IMR-90 (cell line): ENCODE data around the gene LDB2. TPM values are rescaled to one million over a fixed set of nuclear protein-coding genes. Genes with fewer than 3 reads are reported as not detected.

Experiments
- ATAC-seq: fragments of 200-7000 bp; cut with Tn5 transposase; 2 replicates; pipeline ENCODE4 v1.9.1; 2020; ENCODE audit warnings: low read depth, mild to moderate bottlenecking, moderate library complexity
- BruUV-seq: library from RNA; stranded (reverse); fragments of 400-500 nt; replicated peaks from 2 replicates; lab custom pipeline; 2021; lab: Mats Ljungman, UMichigan
- CTCF ChIA-PET: fragments of 300-600 bp; formaldehyde crosslinking; extraction: SDS; loops from one replicate; lab custom pipeline; 2021; ENCODE audit warnings: antibody characterized with exemption; lab: Yijun Ruan, JAX
- POLR2A ChIA-PET: fragments of 300-600 bp; sonication (Branson Sonifier 250); formaldehyde crosslinking; loops from one replicate; lab custom pipeline; 2022; ENCODE audit warnings: antibody characterized with exemption; ENCODE audit not compliant: unreplicated experiment; lab: Charles Lee
- DNase-seq: peaks from one replicate; pipeline ENCODE4 v3.0.0; 2013
- H2AFZ ChIP-seq: replicated peaks from 2 replicates; pipeline ENCODE3; 2013; ENCODE audit warnings: low read length, mild to moderate bottlenecking; ENCODE audit not compliant: poor library complexity
- H2AK5ac ChIP-seq: 2 replicates; pipeline ENCODE4 v1.6.1; 2013; ENCODE audit warnings: low read depth, low read length, inconsistent platforms
- H2AK9ac ChIP-seq: replicated peaks from 2 replicates; pipeline ENCODE3; 2013; ENCODE audit warnings: mild to moderate bottlenecking, low read depth, low read length, moderate library complexity; ENCODE audit not compliant: poor library complexity
- H2BK120ac ChIP-seq: 2 replicates; pipeline ENCODE4 v1.6.1; 2013; ENCODE audit warnings: low read depth, low read length, inconsistent platforms
- H2BK15ac ChIP-seq: 3 replicates; pipeline ENCODE4 v1.6.1; 2013; ENCODE audit warnings: low read depth, low read length, inconsistent platforms
- H2BK20ac ChIP-seq: 2 replicates; pipeline ENCODE4 v1.6.1; 2013; ENCODE audit warnings: low read depth, mild to moderate bottlenecking, inconsistent platforms, low read length, moderate library complexity
- H2BK5ac ChIP-seq: 2 replicates; pipeline ENCODE4 v1.6.1; 2013; ENCODE audit warnings: mild to moderate bottlenecking, low read depth, low read length, inconsistent platforms; ENCODE audit not compliant: poor library complexity, severe bottlenecking
- H3K14ac ChIP-seq: replicated peaks from 2 replicates; pipeline ENCODE4 v1.6.1; 2013; ENCODE audit warnings: low read depth, low read length, inconsistent platforms
- H3K18ac ChIP-seq: 2 replicates; pipeline ENCODE4 v1.6.1; 2013; ENCODE audit warnings: low read depth, low read length, control low read depth
- H3K23ac ChIP-seq: 2 replicates; pipeline ENCODE4 v1.6.1; 2013; ENCODE audit warnings: low read depth, low read length, inconsistent platforms
- H3K27ac ChIP-seq: 2 replicates; pipeline ENCODE4 v1.5.1; 2013; ENCODE audit warnings: mild to moderate bottlenecking, control low read depth, low read length; ENCODE audit not compliant: insufficient read depth
- H3K27me3 ChIP-seq: 2 replicates; pipeline ENCODE4 v1.6.1; 2013; ENCODE audit warnings: low read length; ENCODE audit not compliant: control insufficient read depth, insufficient read depth
- H3K36me3 ChIP-seq: 2 replicates; pipeline ENCODE4 v1.6.1; 2013; ENCODE audit warnings: low read length, mixed read lengths; ENCODE audit not compliant: control insufficient read depth, insufficient read depth
- H3K4ac ChIP-seq: 2 replicates; pipeline ENCODE4 v1.6.1; 2013; ENCODE audit warnings: low read depth, low read length, inconsistent platforms
- H3K4me1 ChIP-seq: 2 replicates; pipeline ENCODE4 v1.6.1; 2013; ENCODE audit warnings: low read length, mixed read lengths; ENCODE audit not compliant: control insufficient read depth, insufficient read depth
- H3K4me2 ChIP-seq: 2 replicates; pipeline ENCODE4 v1.6.1; 2013; ENCODE audit warnings: low read depth, mild to moderate bottlenecking, control low read depth, low read length, moderate library complexity
- H3K4me3 ChIP-seq: 2 replicates; pipeline ENCODE4 v1.5.1; 2013; ENCODE audit warnings: low read depth, mild to moderate bottlenecking, control low read depth, low read length, moderate library complexity; ENCODE audit not compliant: insufficient read depth
- H3K56ac ChIP-seq: 2 replicates; pipeline ENCODE4 v1.6.1; 2013; ENCODE audit warnings: low read length, inconsistent platforms; ENCODE audit not compliant: insufficient read depth; ENCODE audit errors: extremely low read depth
- H3K79me1 ChIP-seq, 2 experiments: 2 replicates each; pipeline ENCODE4 v1.6.1; 2013; ENCODE audit warnings: low read length in 2 of 2, inconsistent platforms in 1 of 2, low read depth in 1 of 2
- H3K9ac ChIP-seq: 2 replicates; pipeline ENCODE4 v1.6.1; 2013; ENCODE audit warnings: low read depth, low read length, control low read depth
- H3K9me1 ChIP-seq: 2 replicates; pipeline ENCODE4 v1.6.1; 2013; ENCODE audit warnings: low read length, inconsistent platforms; ENCODE audit not compliant: insufficient read depth
- H3K9me3 ChIP-seq: 2 replicates; pipeline ENCODE4 v1.6.1; 2013; ENCODE audit warnings: low read length; ENCODE audit not compliant: control insufficient read depth, insufficient read depth
- H4K20me1 ChIP-seq: 2 replicates; pipeline ENCODE4 v1.6.1; 2013; ENCODE audit warnings: low read length, inconsistent platforms; ENCODE audit not compliant: insufficient read depth
- H4K5ac ChIP-seq: 2 replicates; pipeline ENCODE4 v1.6.1; 2013; ENCODE audit warnings: mild to moderate bottlenecking, low read depth, low read length, control low read depth
- H4K8ac ChIP-seq, 2 experiments: 2 replicates each; pipeline ENCODE4 v1.6.1; 2013; ENCODE audit warnings: low read depth in 2 of 2, low read length in 2 of 2, control low read depth in 1 of 2, inconsistent platforms in 1 of 2
- H4K91ac ChIP-seq: 2 replicates; pipeline ENCODE4 v1.6.1; 2013; ENCODE audit warnings: low read depth, low read length, inconsistent platforms; ENCODE audit not compliant: insufficient read depth
- BHLHE40 ChIP-seq: fragments of 150-350 bp; IDR thresholded peaks from 2 replicates; pipeline ENCODE4 v1.6.1; 2016; ENCODE audit warnings: mild to moderate bottlenecking, low read depth, low read length
- CEBPB ChIP-seq: IDR thresholded peaks from 2 replicates; pipeline ENCODE4 v1.6.1; 2012; ENCODE audit warnings: low read depth, low read length, improper control_type of control experiment
- CHD1 ChIP-seq: IDR thresholded peaks from 2 replicates; pipeline ENCODE4 v1.6.1; 2012; ENCODE audit warnings: low read depth, low read length, improper control_type of control experiment
- CTCF ChIP-seq: conservative IDR thresholded peaks from 2 replicates; pipeline ENCODE4 v1.5.1; 2012; ENCODE audit warnings: mild to moderate bottlenecking, low read depth, low read length, improper control_type of control experiment
- FOS ChIP-seq: fragments of 150-350 bp; IDR thresholded peaks from 2 replicates; pipeline ENCODE4 v1.6.1; 2016; ENCODE audit warnings: low read depth, low read length
- MAFK ChIP-seq: IDR thresholded peaks from 2 replicates; pipeline ENCODE4 v1.6.1; 2012; ENCODE audit warnings: low read depth, low read length, improper control_type of control experiment
- MAZ ChIP-seq: IDR thresholded peaks from 2 replicates; pipeline ENCODE4 v1.6.1; 2012; ENCODE audit warnings: low read depth, mild to moderate bottlenecking, low read length, improper control_type of control experiment, moderate library complexity, borderline replicate concordance
- MXI1 ChIP-seq: IDR thresholded peaks from 2 replicates; pipeline ENCODE4 v1.6.1; 2012; ENCODE audit warnings: low read depth, mild to moderate bottlenecking, low read length, moderate library complexity, borderline replicate concordance
- NFE2L2 ChIP-seq: fragments of 150-350 bp; IDR thresholded peaks from 2 replicates; pipeline ENCODE4 v1.6.1; 2016; ENCODE audit warnings: low read depth, mild to moderate bottlenecking, low read length
- POLR2A ChIP-seq: IDR thresholded peaks from 2 replicates; pipeline ENCODE4 v1.6.1; 2012; ENCODE audit warnings: mild to moderate bottlenecking, low read depth, low read length
- RAD21 ChIP-seq: IDR thresholded peaks from 2 replicates; pipeline ENCODE4 v1.6.1; 2012; ENCODE audit warnings: low read length, improper control_type of control experiment
- RCOR1 ChIP-seq: IDR thresholded peaks from 2 replicates; pipeline ENCODE4 v1.6.1; 2012; ENCODE audit warnings: mild to moderate bottlenecking, low read length, improper control_type of control experiment; ENCODE audit not compliant: insufficient replicate concordance
- RFX5 ChIP-seq: IDR thresholded peaks from 2 replicates; pipeline ENCODE4 v1.8.0; 2012; ENCODE audit warnings: low read depth, mild to moderate bottlenecking, low read length, moderate library complexity
- WGBS, 2 experiments: methylation state at CpG; one replicate each; pipeline versions ENCODE4 v1.1.5 to v1.1.7; 2013; ENCODE audit warnings: missing lambda C conversion rate in 2 of 2; ENCODE audit not compliant: insufficient read length in 1 of 2; ENCODE audit errors: extremely low coverage in 2 of 2; 5-methylcytosine and 5-hydroxymethylcytosine counted together
- dilution Hi-C: fragments of 300-500 bp; cut with HindIII; formaldehyde crosslinking; loops from one replicate; pipeline ENCODE4 v1.14.3; 2018; ENCODE audit warnings: low sequenced_read_pairs; ENCODE audit not compliant: unreplicated experiment
- in situ Hi-C: fragments of 300-500 bp; cut with MboI; formaldehyde crosslinking; loops from 3 replicates; pipeline ENCODE4 v1.14.3; 2019; ENCODE audit warnings: low sequenced_read_pairs, inconsistent platforms, mixed read lengths
- intact Hi-C: fragments of 100-400 bp; cut with micrococcal nuclease; formaldehyde crosslinking; loops from 2 replicates; pipeline ENCODE4 v1.10.0; 2022
- polyA plus RNA-seq, 3 experiments: library from polyadenylated mRNA; depleted of rRNA; stranded (reverse); fragments of >200 nt; gene quantifications; 2 replicates each; pipeline ENCODE4 v1.2.3, GENCODE V29; 2012; ENCODE audit warnings: low replicate concordance in 1 of 3
- total RNA-seq: library from RNA; depleted of rRNA; stranded (reverse); fragments of >200 nt; gene quantifications from 2 replicates; pipeline ENCODE4 v1.2.3, GENCODE V29; 2012
- TF ChIP-seq, protein P1 (sequence below): fragments of 150-350 bp; IDR thresholded peaks from 2 replicates; pipeline ENCODE4 v1.6.1; 2017; ENCODE audit warnings: mild to moderate bottlenecking, antibody characterized with exemption, low read length, low read depth
- TF ChIP-seq, protein P2 (sequence below): fragments of 150-350 bp; IDR thresholded peaks from 2 replicates; pipeline ENCODE4 v1.6.1; 2016; ENCODE audit warnings: low read depth, mild to moderate bottlenecking, low read length, moderate library complexity, borderline replicate concordance

Gene LDB2
- total and polyA plus RNA-seq, 2 of the 4 experiments (the other 2 are of a cell fraction) = 67.9 to 116 TPM

- CTCF ChIA-PET = no interaction called here
- Histone ChIP-seq H4K91ac (peak overlapping the region; percentile 26; the same call in 1 of the 2 replicates), H3K27me3 (no peaks in the 10 kb centered on the region), H3K56ac (no peak overlapping the region), H3K79me1 (0 out of 4 replicates have a peak, but pooled peaks cover 0 to 4% of the 10 kb centered on the region in 2 experiments), H3K36me3 (no peaks in the 10 kb centered on the region), H3K18ac (peak overlapping the region; percentile 34), H3K14ac (no peak overlapping the region), H4K20me1 (no peaks in the 10 kb centered on the region), H4K8ac (no peak overlapping the region), H3K9me1 (no peaks in the 10 kb centered on the region), H3K9ac (no peak overlapping the region), H2AFZ (no peak overlapping the region), H3K4me3 (no peak overlapping the region), H3K9me3 (peaks cover 10% of the 10 kb centered on the region), H3K4me2 (no peak overlapping the region), H2AK9ac (no peak overlapping the region), H2BK120ac (peak overlapping the region; percentile 44; the same call in 1 of the 2 replicates), H4K5ac (0 out of 2 replicates have a peak overlapping the region, but pooled peaks have one; percentile 37), H3K23ac (no peak overlapping the region), H2BK5ac (no peak overlapping the region), H2AK5ac (no peak overlapping the region), H3K4ac (no peak overlapping the region), H2BK15ac (0 out of 3 replicates have a peak overlapping the region, but pooled peaks have one; percentile 66), H3K4me1 (peaks cover 4% of the 10 kb centered on the region), H3K27ac (no peak overlapping the region; the same call in 1 of the 2 replicates), H2BK20ac (no peak overlapping the region; the same call in 1 of the 2 replicates)
- in situ Hi-C loops = no loop called here
- dilution Hi-C loops = no loop called here
- POLR2A ChIA-PET = no interaction called here
- intact Hi-C loops = no loop called here
- TF ChIP-seq, protein P1, sequence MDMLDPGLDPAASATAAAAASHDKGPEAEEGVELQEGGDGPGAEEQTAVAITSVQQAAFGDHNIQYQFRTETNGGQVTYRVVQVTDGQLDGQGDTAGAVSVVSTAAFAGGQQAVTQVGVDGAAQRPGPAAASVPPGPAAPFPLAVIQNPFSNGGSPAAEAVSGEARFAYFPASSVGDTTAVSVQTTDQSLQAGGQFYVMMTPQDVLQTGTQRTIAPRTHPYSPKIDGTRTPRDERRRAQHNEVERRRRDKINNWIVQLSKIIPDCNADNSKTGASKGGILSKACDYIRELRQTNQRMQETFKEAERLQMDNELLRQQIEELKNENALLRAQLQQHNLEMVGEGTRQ = no peak
- TF ChIP-seq CEBPB = no peak
- TF ChIP-seq MAZ = no peak
- TF ChIP-seq RCOR1 = no peak
- TF ChIP-seq MXI1 = no peak
- TF ChIP-seq POLR2A = no peak
- no peak for TF ChIP-seq MAFK
- no peak for TF ChIP-seq CTCF
- TF ChIP-seq FOS = no peak
- no peak for TF ChIP-seq BHLHE40
- TF ChIP-seq, protein P2, sequence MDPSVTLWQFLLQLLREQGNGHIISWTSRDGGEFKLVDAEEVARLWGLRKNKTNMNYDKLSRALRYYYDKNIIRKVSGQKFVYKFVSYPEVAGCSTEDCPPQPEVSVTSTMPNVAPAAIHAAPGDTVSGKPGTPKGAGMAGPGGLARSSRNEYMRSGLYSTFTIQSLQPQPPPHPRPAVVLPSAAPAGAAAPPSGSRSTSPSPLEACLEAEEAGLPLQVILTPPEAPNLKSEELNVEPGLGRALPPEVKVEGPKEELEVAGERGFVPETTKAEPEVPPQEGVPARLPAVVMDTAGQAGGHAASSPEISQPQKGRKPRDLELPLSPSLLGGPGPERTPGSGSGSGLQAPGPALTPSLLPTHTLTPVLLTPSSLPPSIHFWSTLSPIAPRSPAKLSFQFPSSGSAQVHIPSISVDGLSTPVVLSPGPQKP = no peak
- TF ChIP-seq RAD21 = no peak
- no peak for TF ChIP-seq RFX5
- TF ChIP-seq CHD1 = no peak
- no peak for TF ChIP-seq NFE2L2
- ATAC-seq = no peak
- no CpG with 5 or more reads among the region's 3 CpGs for WGBS, 2 experiments
- BruUV-seq = no TSS peak
- DNase-seq = no peak
Measured at GRCh38 chr4:16722416-16722815, 176.0 kb downstream of the LDB2 start.
